Daoy (cell line): ENCODE measurements around the gene KLF9. TPM values are rescaled to one million over a fixed set of nuclear protein-coding genes. Genes with fewer than 3 reads are reported as not detected.
A peak's percentile ranks its signal among the peaks of the same experiment; 100 is the strongest.

Source experiments
- DNase-seq: peaks from one replicate; pipeline ENCODE4 v3.0.0-alpha.2; 2015; ENCODE audit warnings: low read depth
- total RNA-seq: library from RNA; depleted of rRNA; stranded (reverse); fragments of >200 nt; shearing (Covaris generic); gene quantifications from 2 replicates; pipeline ENCODE4 v1.2.3, GENCODE V29; 2014

The KLF9 gene
- total RNA-seq, 1 experiment from 2014 or later: 9.4 TPM

- no peak for DNase-seq
Measured at GRCh38 chr9:70422371-70423043, 8.1 kb upstream of the KLF9 start.

GRCh38 chr9:70421272-70422180, 7.1 kb upstream of the KLF9 start:
- DNase-seq: peak; percentile 18

- peak; percentile 91 for DNase-seq
Measured at GRCh38 chr9:70420441-70421271, 6.2 kb upstream of the KLF9 start.

GRCh38 chr9:70419556-70420440, 5.3 kb upstream of the KLF9 start:
- peak; percentile 97 for DNase-seq

GRCh38 chr9:70418822-70419555, 4.5 kb upstream of the KLF9 start:
- DNase-seq: peak; percentile 96

GRCh38 chr9:70415476-70415875, 1.0 kb upstream of the KLF9 start:
- no peak for DNase-seq

- no peak for DNase-seq
Measured at GRCh38 chr9:70415041-70415440, 584 bp upstream of the KLF9 start.

- peak; percentile 81 for DNase-seq
Measured at GRCh38 chr9:70413464-70413798, 1.0 kb downstream of the KLF9 start.

- DNase-seq: peak; percentile 91
Measured at GRCh38 chr9:70412832-70413463, 1.5 kb downstream of the KLF9 start.

- DNase-seq: peak; percentile 95
Measured at GRCh38 chr9:70411930-70412831, 2.3 kb downstream of the KLF9 start.

- DNase-seq: peak; percentile 85
Measured at GRCh38 chr9:70411121-70411929, 3.1 kb downstream of the KLF9 start.

GRCh38 chr9:70410368-70410767, 4.1 kb downstream of the KLF9 start:
- DNase-seq: peak; percentile 49

GRCh38 chr9:70409800-70410199, 4.7 kb downstream of the KLF9 start:
- DNase-seq: no peak

GRCh38 chr9:70409280-70409679, 5.2 kb downstream of the KLF9 start:
- DNase-seq: no peak

GRCh38 chr9:70408393-70409040, 5.9 kb downstream of the KLF9 start:
- DNase-seq: no peak

- peak; percentile 85 for DNase-seq
Measured at GRCh38 chr9:70407081-70407503, 7.4 kb downstream of the KLF9 start.

- peak; percentile 70 for DNase-seq
Measured at GRCh38 chr9:70406434-70406862, 8.0 kb downstream of the KLF9 start.
